Kasumi-1 (cell line): ENCODE results near the gene MYOM1.
A peak's percentile ranks its signal among the peaks of the same experiment; 100 is the strongest.

Source experiments
- DNase-seq, 2 experiments: peaks; one replicate each; lab custom pipeline; 2025; lab: John Stamatoyannopoulos, UW

Gene MYOM1

DNA sequence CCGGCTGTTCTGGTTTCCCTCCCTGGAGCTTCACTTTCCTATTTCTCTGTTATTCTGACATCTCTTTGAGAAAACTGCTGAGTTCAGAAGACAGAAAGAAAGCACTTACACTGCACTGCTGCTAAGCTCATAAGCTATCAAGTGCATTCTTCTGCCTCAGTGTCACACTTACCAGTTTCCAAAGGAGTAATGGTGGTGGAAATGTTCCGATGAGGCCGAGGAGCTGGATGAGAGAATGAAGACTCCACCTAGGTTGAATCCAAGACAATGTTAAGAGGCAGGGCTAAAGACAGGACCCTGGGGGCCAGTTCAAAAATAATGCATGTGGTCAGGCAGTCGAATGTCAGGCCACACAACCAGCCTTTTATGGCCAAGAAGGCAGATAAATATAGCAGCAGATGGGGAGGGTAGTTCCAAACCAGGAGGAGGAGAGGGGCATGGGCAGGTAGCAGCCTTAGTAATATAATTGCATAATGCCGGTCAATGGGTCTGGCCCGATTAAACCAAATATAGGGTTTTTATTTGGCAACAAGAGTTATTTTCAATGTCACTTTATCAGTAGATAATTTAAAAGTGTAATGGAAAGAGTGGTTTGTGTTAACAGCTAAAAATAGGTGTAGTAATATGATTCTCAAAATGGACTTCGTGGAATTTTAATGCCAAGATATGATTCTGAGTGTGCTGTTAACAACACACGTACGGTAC, at the start of gene MYOM1:
MYOM1 (minus strand) TSS at position 338 of the 705 bp plus-strand sequence. CDS start 4,745 bp downstream, outside the sequence.
- no peak for DNase-seq

DNA sequence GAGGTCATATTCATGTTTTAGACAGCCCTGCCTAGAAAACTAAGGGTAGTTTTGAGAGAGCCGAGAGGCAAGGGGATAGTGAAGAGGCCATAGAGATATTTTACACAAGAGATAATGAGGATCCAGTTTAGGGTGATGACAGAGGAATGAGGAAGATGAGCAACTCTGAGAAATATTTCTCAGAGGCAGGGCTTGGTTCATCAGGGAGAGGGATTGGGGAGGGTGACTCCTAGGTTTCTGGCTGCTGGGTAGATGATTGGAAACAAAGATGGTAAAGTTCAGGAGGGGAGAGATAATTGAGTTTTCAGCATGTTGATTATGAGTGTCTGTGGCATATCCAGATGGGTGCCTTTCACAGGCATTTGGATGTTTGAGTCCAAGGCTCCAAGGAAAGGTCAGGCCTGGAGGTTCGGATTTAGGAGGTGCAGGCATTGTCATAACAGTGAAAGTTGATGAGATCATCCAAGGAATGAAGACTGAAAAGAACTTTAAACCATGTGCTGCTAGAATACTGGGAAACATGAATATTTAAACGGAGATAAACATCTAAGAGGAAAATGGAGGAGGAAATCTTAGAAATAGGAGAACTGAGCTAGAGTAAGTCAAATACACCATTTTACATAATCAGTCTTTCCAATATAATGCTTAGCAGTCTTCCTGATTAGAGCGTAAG, 49.6 kb upstream of the MYOM1 start:
- DNase-seq: no peak

DNA sequence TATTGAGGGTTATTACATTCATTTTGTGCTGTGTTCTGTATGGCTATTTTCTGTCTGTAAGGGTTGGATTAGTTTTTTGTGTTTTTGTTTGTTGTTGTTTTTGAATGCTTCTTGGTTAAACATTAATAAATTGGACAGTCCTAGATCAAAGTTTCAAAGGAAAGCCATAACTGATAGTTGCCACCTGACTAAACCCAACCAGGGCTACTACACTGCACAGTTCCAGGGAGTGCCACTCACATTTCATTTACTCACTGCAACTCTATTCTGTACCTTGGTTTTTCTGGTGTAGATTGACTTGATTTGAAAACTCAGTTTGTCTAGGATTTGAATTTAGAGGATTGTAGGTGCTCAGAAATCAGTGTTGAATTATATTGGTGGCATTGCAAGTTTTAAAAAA, 48.5 kb upstream of the MYOM1 start:
- no peak for DNase-seq

DNA sequence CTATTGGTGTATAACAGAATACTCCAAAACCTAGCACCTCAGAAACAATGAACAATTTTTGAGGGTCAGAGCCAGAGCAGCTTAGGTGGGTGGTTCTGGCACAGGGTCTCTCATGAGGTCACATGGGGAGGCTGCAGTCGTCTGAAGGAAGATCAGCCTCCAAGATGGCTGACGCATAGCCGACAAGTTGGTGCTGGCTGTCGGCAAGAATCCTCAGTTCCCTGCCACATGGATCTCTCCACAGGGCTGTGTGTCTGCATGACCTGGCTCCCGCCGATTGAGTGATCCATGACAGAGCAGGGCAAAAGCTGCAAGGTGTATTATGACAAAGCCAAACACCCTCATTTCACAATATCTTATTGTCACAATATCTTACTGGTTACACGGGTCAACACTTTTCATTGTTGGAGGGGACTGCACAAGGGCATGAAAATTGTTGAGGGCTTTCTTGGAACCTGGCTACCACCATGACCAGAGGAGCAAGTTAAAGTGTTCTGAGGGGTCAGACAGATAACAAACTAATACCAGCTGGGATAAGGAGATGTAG, 46.4 kb upstream of the MYOM1 start:
- no peak for DNase-seq

DNA sequence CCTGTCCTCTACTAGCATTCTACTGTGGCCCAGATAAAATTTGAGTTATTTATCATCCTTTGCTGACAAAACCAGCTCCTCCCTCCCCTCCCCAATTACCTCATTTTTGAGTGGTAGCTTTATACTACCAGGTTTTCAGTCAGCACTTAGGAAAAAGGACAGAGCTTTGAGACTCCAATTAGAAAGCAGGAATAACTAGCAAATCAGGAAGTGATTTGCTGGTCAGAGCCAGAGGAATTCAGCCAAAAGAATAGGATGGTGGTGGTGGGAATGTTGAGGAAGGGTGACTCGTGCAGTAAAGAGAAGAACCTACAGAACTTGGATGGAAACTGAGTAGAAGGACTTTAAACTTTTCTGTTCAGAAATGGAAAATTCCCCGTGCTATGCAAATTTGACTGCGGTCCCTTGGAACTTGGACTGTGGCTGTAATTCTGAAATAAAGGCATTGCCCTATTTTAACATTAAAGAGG, 45.8 kb upstream of the MYOM1 start:
- DNase-seq: no peak

DNA sequence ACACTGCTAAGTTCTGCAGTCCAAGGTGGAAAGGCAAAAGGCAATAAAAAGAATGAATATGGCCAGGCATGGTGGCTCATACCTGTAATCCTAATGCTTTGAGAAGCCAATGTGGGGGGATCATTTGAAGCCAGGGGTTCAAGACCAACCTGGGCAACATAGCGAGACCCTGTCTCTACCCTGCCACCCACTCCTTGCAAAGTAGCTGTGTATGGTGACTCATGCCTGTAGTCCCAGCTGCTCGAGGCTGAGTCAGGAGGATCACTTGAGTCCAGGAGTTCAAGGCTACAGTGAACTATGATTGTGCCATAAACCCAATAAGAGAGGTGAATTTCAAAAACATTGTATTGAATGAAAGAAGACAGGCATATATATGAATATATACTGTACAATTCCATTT, 44.6 kb upstream of the MYOM1 start:
- no peak for DNase-seq

DNA sequence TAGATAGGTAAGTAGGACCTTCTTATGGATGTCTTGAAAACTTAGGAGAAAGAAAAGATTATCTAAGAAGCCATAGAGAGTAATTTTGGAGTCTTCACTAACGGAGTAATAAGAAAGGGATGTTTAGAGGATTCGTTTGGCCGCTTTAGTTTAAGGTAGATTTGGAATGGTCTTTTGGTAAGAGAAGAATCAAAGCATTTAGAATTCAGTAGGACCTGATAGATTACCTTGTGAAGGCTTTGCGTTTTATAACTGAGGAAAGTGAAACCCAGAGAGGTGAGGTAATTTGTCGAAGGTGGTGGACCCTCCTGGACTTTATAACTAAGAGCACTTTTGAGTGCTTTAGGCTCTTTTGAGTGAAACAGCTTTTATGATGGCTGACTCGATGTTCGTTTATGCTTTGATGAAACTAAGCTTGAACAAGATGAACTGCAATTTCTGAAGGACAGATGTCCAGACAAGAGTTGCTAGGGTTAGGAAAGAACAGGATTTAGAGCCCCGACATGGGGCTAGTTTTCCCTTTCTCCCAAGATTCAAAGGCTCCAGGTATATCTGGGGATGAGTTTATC, 43.4 kb upstream of the MYOM1 start:
- DNase-seq: no peak

DNA sequence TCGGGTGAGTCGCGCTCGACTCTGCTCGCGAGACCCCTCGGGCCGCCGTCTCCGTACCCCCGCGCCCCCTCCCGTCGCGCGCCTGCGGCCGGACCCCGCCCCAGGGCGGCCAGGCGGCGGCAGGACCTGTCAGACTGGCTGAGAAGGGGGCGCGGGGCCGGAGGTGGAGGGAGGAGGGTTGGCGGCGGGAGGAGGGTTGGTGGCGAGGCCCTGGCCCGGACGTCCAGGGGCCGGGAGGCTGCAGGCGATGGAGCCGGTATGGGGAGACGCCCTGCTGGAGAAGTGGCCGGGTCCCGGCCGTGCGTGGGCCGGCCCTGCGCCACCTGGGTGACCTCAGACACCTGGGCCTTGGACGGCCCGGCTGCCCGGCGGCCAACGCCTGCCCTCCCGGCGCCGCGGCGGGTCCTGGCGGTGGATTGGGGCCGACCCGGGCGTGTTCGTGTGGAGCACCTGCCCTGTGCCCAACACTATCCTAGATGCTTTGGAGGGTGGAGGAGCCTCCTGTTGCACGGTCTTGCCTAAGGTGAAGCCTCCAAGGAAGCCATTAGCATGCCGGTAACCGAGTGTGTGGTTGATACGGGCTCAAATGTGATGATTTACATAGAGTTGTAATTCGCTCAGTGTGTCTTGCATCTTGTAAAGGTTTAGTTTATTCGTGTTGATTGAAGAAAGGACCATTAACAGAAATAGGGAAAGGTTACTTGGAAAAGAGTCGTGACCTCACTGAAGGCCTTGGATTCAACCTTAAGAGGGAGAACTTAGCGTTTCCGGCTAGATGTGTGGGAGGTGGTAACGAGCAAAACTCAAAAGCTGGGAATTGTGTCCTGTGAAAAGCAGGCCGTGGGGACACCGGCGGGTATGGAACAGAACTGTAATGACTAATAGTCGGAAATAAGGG, 42.7 kb upstream of the MYOM1 start:
- peak in 1 of 2 experiments; percentile 32 for DNase-seq

DNA sequence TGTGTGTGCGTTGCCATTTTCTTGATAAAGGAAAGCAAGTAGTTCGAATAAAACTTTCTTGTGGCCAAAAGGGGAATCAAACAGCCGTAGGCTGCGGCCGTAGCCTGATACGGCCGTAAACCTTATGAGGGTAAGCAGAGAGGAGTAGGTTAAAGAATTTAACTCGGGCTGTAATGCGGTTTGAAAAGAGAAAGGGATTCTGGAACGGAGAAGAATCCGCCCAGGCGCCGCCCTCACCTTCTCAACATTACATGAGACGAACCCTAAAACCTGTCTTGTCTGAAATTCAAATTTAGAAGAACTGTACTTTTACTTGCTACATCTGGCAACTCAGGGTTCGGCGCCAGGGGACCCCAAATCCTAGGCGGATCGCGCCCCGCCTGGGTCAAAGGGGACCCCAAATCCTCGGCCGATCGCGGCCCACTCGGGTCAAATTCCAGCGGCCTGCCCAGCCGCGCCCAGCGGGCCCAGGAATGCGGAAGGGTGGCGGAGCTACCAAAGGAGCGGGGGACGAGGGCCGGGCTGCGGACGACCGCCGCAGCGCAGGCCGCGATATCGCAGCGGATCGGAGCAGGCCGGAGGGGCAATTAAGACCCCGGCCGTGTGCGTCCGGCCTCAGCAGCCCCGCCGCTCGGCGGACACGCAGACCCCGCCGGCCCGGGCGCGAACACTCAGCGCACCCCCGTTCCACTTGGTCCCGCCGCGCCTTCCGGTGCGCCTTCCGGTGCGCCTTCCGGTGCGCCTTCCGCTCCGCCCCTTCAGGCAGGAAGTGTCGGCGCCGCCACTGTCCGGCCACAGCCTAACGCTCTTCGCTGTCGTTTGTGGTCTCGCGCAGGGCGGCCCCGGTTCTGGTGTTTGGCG, 41.8 kb upstream of the MYOM1 start, which contains the start of gene MYL12B:
MYL12B (plus strand) TSS at position 761 of the 861 bp plus-strand sequence. CDS start 10,766 bp downstream, outside the sequence.
- DNase-seq: peak; percentile 77 to 82

DNA sequence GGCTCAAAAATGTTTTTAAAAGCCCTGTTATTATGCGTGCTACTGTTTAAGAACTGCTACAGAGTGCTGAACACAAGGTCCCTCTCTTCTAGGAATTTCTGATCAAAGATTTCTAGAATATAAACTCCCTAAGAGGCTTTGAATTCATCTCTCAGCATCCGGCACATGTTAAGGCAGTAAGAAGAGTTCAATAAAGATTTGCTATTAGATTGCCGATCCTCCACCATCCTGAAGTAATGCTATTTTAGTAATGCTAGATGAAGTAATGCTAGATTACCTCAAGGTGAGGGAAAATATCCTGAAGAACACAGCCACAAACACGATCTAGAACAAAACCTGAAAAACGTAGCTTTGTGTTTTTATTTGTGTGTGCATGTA, 41.2 kb upstream of the MYOM1 start:
- DNase-seq: peak; percentile 67 to 70

DNA sequence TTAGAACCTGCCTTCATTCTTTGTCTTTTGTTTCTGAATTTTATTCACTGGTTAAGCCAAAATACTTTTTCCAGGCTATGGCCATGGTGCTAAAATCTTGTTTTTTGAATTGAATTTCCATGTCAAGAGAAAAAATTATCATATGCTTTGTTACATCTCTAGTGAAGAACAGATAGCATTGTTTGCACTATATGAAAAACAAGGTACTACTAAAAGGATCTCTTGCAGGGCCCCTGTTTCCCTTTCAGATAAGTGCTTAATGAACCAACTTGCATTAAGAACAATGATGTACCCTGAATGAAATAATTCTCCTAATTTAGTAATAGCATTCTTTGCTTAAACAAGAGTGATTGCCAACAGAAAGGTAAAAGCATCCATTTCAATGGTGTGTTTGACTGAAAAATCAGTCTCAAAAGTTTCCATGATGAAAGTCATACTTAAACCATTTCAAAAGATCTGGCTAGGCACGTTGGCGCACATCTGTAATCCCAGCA, 37.9 kb upstream of the MYOM1 start:
- no peak for DNase-seq

DNA sequence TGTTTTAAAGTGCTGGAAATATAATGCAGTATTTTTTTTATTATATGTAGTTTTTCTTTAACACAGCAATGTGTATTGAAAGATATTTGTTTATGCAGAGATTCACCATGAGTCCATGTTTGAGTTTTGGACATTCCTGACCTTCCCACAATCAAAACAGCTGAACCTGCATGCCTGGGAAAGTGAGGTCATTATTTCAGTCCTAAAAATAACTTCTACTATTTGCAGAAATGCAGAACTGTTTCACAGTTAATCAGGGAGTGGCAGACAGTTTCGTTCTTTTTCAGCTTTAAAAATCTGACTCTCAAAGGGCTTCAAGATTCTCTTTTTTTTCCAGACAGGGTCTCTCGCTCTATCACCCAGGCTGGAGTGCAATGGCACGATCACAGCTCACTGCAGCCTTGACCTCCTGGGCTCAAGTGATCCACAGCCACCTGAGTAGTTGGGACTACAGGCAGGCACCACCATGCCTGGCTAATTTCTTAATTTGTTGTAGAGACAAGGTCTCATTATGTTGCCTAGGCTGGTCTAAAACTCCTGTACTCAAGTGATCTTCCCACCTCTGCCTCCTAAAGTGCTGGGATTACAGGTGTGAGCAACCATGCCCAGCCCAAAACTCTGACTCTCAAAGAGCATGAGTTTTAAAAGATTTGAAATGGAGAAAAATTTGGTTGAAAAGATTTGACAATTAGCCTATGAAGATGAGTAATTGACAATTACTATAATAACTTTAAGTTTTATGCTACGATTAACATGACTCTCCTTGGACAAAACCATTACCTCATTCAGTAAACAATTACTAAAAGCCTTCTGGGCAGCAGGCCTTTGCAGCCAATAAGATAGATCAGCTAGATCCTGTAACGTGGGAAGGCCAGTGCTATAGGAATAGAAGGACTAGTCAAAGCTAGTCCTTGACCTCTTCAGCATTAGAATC, 37.2 kb upstream of the MYOM1 start:
- no peak for DNase-seq

DNA sequence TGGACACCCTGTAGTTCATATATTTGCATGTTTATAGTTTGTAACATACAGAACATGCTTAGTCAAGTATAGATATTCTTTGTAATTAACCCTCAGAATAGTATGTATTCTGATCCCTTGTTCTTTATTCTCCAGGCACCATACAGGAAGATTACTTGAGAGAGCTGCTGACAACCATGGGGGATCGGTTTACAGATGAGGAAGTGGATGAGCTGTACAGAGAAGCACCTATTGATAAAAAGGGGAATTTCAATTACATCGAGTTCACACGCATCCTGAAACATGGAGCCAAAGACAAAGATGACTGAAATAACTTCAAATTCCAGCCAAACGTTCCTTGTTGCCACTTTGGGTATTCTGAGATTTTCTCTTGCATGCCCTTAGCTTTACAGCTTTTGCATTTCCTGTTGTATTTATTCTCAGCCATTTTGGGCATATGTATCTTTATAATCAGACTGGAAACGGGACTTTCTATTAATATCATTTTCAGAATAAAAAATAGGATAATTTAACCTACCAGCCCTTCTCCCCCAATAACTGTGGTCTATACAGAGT, 35.9 kb upstream of the MYOM1 start:
- DNase-seq: peak; percentile 57 to 60

DNA sequence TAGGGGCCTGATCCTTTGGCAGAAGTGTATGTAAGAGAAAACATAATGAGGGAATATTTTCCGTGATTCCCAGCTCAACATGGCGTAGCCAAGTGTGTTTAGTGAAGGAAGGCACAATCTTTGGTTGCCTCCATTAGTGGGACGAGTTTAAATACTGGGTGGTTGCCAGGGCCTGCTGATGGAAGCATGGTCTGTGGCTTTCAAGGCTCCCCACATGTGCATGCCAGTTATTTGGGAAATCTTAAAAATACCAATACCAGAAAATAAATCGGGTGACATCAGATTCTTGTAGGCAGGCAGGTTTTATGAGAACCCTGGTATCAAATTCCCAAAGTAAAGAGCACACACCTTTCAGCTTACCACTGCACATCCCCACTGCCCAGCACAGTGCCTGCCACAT, 35.0 kb upstream of the MYOM1 start:
- DNase-seq: no peak

DNA sequence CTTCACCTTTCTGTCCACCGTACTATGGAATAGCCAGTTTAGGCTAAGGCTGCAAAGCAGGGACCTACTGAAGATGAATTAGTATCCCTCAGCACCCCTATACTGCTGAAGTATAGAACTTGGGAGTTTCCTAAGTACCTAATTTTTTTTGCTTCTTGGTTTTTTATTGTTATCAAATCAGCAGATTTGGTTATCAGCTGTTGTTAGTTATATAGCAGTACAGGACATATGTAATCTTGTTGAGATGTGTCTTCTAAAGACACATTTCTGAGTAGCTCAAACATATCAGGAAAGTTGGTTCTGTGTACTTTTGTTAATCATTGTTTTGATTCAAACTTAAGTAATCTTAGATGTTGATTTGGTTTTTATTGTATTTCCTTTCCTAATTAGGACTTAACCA, 33.1 kb upstream of the MYOM1 start:
- DNase-seq: no peak

DNA sequence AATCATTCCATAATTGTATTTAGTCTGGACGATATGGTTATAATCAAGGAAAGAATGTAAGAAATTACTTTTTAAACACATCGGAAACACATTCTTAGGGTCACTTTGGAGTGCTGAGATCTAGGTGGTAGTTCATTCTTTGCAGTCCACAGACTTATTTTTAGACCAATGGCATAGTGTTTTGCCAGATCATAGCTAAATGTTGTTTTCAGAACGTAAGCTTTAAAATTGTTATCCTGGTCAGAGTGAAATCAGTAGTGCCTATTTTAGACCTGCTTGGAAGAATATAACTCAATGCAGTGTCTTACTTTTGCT, 32.2 kb upstream of the MYOM1 start:
- DNase-seq: no peak

DNA sequence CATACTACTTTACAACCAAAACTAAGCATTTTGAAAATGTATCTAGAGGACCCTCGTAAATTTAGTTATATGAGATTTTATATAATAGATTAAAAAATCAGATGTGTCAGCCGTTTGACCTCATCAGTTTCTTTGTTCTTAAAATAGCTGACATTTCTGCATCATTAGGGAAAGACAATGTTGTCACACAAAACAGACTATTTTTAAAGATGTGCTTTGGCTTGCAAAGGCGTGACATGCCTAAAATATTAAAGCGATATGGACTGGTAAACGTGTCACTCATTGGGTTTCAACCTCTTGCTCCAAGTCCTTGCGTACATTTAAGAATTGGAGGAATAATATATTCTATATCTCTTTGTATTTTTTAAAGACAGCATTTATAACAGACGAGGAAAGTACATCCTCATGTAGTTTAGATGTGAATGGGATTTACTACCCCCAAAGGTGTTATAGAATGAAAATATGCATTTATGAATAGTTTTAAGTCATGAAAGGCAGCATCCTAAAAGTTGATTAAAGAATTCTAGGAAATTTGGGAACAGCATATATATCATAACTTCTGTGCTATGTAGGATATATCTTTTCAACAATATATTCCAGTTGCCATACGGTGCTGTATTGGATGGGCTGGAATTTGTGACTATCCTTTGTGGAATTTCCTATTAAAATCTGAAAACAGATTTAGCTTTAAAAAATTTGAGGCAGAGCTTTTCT, 31.6 kb upstream of the MYOM1 start:
- DNase-seq: no peak

DNA sequence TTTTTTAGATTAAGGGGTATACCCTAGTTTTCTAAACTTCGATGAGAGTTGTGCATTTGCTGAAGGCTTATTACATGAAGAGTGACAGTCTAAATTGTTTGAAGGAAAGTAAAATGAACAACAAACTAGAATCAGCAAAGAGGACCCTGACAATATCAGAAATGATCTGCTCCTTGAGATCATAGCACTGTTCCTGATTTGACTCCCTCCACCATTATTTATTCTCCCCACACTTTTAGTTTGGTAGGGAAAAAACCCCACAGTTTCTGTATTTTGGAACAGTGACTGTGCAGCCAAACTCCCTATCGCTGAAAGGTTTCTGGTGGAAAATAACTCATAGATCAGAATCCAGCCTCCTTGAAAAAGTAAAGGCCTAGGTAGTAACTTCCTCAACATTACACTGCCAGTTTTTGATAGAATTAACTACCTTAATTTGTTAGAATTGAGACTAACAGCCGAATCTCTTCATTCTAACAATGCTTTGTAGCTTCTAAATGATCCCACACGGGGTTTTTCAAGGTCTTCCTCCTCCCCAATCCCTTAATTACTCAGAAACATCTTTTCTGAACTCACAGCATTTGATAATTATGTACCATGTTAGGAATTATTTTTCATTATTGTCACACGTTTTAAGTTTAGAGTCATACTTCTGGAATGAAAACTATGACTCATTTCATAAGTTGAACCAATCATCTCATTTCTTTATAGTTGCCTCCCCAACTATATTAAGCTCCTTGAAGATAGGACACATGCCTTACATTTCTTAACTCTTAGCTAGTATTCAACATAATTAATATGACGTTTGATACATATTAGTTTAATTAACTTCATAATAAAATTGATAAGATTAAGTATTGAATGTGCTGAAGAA, 30.7 kb upstream of the MYOM1 start:
- no peak for DNase-seq
